GM19238 (cell line): Measurements from ENCODE around the gene SMIM7.

Source experiments
- DNase-seq: peaks from one replicate; pipeline ENCODE4 v3.0.0; 2011; ENCODE audit warnings: low spot score; ENCODE audit not compliant: insufficient read length

SMIM7 gene

DNA sequence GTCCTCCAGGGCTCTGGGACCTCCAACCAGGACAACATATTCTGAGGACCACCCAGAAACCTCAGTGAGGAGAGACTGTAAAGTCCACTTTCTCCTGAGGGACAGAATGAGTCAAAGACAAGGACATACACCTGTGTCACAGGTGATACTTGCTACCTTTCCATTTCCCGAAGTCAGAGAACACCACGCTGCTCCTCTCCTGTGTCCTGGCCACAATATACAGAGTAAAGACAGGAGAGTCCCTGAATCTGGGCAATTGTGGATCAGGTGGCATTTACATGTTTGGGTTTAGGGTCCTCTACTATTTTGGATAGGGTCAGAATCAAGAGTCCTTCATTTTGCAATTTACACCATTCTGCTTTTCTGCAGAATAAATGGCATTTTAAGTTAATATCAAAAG is 36.9 kb downstream of the SMIM7 start:
- DNase-seq = no peak

DNA sequence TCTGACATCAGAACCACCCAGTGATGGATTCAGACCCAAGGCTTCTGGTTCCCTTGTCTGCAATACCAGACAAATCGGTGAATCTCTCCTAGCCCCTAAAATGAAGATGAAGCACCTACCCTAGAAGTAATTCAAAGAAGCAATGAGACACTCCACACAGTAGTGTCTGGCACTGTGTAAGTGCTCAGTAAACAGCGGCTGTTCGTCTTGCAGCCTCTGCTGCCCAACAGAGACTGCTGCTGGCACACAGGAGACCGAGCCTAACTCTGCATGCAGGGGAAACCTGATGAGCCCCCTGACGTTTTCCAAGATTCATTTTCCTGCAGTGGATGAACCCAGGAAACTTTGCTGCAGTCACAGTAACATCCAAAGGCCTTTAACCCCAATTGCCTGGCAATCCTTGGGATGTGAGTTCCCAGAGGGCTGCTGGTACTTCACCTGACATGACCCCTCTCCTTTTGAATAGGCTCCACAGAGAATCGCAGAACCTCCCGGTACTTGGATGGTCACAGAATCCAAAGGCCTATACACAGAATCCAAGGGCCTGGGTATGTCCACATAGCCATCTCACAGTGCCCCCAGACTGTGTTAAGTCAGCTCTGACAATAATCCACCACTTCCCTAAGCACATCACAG is 38.7 kb downstream of the SMIM7 start:
- DNase-seq = no peak

DNA sequence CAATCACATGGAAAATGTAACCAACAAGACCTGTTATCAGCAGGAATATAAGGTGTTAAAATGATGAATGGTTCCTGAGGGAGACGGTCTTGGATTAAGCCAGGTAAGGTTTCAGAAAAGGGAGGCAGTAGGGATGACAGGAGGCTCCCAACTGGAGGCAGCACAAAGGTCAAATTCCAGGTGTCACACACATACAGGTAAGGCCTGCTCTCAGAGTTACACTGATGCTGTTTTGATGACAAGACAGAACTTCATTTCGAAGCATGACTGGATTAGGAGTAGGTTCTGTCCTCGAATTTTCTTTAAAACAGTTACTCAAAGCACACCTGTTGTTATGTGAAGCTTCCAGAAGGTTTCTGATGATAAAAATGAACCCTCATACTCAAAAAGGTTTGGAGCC is 39.4 kb downstream of the SMIM7 start:
- no peak for DNase-seq

DNA sequence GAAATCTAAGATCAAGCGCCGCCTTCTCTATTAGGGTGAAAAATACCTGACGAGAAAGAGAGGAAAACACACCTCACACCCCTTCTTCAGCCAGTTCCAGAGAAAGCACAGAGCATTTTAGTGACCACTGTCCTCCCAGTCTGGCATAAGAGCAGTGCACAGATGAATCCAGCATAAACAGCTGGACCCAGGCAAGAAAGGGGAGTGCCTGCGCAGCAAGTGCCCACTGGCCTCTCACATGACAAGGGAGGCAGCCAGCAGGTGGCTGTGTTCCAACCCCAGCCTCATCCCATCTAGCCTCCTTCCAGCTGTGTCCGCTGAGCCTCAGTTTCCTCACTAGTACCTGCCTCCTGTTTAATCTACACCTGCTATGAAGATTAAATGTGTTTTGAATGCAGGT is 39.9 kb downstream of the SMIM7 start:
- DNase-seq = no peak

DNA sequence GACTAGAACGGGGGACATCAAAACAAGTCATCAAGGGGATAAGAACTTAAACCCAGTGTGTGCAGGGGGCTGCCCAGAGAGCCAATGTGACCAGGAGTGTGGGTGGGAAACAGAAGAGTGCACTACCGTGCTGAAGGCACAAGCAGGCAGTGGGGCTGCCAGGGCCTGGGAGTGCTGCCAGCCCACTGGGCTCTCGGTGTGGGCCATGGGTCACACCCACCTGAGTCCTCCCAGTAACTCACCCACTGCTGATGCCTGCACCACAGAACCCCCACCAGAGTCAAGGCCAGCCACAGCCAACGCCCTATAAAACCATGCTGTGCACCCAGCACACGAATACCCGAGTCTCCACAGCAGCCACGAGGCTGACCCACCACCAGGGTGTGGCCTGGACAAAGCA is 40.5 kb downstream of the SMIM7 start:
- DNase-seq = no peak

DNA sequence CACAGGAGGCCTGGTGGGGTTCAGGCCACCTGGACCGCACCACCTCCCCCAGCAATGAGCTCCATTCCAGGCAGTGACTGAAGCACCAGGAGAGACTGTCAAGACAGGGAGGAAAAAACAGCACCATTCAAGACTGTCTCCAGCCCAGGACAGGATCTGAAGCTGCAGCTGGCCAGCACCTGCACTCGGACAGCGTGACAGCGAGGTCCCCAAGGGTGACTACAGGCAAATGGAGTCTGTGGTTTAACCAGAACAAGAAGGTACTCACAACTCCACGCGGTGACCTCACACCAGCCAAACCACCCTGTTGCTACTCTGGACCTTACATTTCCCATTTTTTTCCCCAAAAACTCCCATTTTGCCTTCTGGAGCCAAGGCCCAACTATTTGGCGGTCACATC is 41.7 kb downstream of the SMIM7 start:
- DNase-seq = no peak

DNA sequence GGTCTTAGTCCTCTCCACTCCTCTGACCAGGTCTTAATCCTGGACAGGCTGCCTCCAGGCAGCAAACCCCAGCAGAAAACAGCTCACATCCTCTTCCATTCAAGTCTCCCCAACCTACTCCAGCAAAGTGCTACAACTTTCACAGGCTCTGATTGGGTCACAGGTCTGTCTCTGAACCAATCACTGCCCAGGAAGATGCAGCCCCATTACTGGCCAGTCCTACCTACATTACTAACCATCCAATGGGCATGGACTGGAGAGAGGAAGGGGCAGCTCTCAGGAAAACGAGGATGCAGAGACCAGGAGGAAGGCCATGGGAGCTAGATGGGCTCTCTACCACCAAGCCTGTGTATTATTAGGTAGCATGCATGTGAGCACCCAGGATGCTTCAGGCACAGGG is 44.1 kb downstream of the SMIM7 start:
- no peak for DNase-seq

DNA sequence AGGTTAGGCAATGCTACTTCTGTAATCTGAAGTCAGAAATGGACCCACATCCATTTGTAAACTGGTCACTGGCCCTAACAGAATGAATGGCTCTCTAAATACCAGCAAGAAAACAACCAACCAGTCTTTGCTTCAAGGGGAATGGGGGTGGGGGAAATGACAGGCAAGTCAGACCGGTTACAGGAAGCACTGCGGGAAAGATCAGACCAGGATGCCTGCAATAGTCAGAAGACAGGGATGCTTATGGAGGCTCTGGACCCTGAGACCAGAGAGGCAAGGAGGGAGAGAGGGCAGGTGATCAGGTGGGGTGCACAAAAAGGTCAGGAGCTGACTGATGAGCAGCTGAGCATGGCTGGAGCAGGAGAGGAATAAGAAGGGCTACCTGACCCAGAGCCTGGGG is 45.0 kb downstream of the SMIM7 start:
- no peak for DNase-seq

DNA sequence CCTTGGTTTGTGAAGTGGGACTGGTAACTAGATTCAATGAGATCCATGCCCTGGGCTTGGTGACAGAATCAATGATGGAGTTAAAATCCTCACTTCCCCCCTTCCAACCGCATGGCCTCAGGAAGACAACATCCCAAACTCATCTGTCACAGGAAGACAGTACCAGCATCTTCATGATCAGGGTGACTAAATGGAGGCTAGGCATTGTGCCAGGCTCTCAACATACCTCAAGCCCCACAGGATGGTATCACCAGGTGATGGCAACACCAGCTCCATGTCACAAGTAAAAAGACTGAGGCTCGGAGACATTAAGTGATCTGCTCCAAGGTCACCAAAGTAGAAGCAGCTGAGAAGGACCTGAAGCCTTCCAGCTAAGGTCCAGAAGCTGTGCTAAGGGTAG is 46.1 kb downstream of the SMIM7 start:
- no peak for DNase-seq

DNA sequence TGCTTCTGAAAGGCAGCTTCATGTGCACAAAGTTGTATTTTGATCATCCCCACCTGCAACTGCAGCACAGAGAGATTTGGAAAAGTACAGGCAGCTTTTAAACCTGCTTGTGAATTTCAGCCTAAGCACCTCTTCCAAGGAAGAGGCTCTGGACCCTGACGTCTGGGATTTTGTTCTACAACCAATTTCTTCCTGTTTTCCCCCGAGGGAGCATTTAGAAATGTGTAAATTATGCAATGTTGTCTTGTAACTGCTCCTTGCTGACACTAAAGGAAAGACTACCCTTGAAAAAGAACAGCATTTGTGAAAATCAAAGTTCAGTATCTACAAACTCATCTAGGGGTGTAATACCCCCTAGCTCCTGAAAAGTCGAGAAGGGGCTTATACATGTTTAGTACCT is 47.3 kb downstream of the SMIM7 start:
- DNase-seq = no peak

DNA sequence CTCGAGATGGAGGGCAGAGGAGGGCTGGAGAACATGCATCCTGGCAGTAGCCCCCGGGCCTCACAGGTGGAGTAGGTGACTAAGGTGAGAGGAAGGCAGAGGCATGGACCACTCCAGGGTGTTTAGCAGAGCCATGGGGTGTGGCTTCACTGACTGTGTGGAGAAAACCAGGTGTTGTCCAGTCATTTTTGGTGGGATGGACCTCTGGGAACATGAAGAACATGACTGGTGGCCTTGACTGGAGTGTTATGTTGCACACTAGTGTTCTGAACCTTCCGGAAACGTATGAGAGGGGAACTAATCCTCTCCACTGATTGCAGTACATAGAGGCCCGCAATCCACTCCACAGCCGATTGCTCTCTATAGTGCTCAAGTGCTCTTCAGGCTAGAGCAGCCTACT is 48.8 kb downstream of the SMIM7 start:
- DNase-seq = no peak

DNA sequence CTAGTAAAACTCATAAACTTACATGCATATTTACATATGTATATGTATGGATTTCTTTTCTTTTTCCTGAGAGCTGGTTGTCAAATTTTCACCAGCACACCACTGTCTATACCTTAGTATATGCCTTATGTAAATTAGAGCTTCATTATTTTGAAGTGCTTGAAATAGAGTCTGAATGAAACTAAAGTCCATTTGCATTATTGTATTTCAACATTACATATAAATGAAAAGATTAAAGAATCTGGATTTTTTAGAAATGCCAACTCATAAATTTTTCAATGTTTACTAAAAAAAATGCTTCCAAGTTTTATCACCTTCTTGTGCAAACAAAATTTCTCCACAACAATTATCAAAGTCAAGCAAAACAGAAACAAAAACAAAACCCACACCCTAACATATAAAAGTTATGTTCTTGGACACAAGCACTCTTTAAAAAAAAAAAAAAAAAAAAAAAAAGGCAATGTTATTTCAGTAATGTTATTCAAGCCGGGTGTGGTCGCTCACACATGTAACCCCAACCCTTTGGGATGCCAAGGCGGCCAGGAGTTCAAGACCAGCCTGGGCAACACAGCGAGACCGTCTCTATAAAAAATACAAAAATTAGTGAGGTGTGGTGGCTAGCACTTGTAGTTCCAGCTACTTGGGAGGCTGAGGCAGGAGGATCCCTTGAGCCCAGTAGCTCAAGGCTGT is 50.3 kb downstream of the SMIM7 start:
- no peak for DNase-seq

DNA sequence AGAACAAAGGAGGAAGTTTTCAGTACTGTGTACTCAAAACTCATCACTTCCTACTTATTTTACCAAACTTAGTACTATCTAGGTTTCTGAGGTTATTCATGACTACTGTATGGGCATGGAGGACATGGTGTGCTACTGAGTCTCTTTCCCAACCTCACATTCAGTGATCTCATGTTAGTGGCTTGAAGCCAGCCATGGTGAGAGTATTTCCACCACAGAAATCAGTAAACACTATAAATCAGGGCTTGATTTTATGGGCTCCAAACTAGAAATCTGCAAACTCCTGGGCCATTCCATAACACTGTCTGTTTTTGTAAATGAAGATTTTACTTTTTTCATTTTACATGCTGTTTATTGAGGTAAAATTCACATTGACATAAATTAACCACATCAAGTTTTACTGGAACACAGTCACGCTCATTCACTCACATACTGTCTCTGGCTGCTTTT is 51.6 kb downstream of the SMIM7 start:
- DNase-seq = no peak

DNA sequence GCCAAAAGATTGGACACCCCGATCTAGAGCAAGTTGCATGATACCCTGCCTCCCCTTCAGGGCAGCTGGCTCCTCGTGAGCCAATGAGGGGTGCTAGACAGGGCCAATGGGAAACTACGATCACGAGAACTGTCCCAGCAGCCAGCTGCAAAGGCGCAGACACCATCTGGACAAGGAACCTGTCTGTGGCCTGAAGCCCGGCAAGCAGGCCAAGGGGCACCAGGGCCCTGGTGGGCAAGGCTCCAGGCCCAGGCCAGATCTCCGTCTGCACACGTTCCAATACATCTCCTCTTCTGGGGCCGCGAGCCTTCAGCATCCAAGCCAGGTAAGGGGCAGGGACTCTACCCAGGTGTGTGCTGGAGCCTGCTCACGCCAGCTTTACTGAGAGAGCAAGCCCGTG is 52.1 kb downstream of the SMIM7 start:
- DNase-seq = no peak

DNA sequence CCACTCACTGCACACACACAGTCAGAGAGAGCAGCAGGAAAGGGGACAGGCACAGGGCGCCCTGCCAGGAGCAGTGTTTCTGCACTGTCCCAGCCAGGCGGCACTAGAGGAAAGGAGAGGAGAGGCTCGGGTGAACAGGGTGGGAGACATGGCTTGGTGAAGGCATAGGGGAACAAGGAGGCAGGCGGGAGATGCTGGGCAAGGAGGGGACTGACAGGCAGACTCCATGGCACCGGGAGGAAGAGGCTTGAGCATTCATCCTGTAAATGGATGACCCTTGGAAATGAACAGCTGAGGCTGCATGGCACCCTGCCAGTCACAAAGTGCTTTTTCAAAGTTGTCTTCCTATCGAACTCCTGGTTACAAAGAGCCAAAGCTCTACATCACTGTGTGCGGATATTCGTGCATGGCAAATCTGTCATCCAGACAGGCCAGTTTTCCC is 54.4 kb downstream of the SMIM7 start:
- no peak for DNase-seq

DNA sequence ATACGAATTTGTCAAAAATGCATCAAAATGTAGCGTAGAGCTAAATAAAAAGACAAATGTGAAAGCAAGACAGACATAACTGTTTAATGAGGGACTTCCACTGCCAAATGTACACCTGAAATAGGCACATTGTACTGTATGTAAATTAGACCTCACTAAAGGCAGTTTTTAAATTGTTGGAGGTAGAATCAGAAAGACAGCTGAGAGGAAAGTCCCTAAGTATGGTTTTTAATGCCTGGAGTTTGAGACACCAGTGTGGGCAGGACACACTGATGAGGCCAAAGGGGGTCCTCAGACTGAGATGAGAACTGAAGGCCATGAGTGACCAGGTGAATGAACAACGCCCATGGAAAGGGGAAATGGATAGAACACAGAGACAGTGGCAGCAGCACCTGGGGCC is 54.8 kb downstream of the SMIM7 start:
- no peak for DNase-seq

DNA sequence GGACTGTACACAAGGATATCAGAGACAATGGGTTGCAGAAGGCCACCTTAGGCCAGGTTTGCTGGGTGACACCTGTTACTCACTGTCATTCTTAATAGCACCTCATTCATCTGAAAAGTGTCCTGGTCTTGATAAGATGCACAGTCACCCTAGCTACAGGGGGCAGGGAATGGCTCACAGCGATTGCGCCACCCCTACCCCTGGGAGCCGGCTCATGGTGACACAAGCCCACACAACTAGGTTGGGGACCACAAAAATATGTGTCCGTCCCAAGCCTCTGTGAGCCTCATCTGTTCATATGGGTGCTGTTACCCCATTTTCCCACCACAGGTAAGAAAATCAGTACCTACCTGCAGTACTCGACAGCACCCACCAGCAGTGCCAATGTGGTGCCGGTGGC is 55.3 kb downstream of the SMIM7 start:
- DNase-seq = no peak

DNA sequence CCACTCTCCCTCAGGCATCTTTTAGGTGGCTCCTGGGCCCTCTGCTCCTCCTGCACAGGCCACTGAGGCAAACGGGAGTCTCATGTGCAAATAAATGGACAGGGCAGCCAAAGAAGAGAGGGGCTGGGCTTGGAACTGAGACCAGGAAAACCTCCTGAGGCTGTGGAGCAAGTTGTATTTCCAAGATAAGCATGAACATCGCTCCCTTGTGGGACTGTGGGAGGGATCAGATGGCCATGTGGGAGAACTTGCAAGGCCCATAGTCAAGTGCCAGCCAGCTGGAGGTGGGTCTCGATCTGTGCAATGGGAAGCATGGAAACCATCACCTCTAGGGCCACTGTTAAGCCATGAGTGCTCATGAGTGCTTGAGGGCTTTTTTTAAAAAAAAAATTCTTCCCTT is 56.9 kb downstream of the SMIM7 start:
- DNase-seq = no peak

DNA sequence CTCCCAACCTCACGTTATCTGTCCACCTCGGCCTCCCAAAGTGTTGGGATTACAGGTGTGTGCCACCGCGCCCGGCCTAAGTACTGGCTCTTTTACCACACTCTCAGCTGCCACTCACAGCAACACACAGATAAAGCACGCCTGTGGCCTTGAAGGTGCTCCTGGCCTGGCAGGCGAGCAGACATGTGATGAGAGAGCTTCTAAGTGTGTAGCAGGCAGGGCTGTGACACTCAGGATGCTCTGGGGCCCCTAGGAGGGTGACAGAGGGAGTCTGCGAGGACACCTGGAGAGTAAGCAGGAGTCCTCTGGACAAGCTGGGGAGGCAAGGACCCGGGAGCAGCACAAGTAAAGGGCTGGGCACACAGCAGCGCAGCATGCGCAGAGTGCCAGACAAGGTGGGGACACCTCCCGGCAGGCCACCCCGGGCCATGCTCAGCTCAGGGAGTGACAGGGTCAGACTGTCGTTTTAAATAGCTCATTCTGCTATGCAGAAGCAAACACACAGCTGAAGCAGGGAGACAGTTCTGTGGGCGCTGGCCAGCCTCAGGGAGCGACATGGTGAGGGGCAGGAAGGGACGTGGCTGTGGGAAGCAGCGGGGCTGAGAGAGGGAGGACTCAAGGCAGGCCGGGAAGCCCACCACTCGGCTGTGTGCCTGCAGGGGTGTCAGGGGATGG is 58.4 kb downstream of the SMIM7 start:
- no peak for DNase-seq

DNA sequence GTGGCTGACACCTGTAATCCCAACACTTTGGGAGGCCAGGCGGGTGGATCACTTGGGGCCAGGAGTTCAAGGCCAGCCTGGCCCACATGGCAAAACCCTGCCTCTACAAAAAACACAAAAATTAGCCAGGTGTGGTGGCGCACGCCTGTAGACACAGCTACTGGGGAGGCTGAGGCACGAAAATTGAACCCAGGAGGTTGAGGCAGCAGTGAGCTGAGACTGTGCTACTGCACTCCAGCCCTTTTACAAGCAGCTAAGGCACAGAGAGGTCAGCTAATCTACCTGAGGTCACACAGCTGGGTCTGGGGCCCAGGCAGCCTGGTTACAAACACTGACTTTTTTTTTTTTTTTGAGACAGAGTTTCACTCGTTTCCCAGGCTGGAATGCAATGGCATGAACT is 59.1 kb downstream of the SMIM7 start:
- DNase-seq = no peak

DNA sequence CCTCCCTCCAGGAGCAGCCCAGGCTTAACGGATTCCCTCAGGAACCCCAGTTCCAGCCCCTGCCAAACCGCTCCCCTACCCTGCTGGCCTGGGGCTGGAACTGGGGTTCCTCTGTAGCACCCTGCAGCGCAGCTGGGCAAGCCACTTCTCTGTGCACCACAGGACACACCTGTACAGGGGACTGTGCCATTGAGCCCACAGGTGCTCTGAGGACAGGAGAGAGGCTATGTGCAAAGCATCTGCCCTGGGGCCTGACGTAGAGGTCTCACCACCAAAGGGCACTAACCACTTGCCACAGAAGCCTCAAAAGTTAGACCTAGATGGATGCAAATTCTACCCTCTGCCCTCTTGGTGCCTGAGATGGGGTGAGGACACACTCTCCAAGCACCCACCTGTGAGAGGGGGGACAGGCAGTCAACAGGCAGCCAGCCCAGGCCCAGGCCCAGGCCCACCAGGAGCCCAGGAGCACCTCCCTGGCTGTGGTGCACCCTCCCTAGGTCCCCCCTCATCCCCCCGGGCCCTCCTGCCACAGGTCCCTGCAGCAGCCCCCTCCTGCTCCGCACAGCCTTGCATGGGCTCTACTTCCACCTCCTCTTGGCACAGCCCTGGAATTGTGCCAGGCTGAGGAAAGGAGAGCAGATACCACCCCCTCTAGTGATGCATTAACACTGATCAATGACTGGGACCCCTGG is 60.1 kb downstream of the SMIM7 start:
- DNase-seq = no peak

DNA sequence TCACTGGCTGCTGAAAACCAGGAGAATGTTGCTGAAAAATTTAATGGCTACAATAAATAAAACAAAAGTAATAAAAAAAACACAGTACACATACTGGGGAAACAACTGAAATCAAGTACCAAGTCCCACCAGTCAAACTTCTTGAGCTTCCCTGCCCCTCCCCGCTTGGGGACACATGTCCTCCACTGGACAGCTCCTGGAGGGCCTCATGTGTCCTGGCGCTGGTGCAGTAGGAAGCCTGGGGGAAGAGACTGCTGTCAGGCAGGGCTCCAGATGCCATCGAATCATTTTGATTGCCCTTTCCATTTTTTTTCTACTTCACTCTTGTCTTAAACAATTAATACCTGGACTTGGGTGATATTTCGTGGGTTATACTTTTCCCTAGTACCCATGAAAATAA is 61.1 kb downstream of the SMIM7 start:
- no peak for DNase-seq
